ENCODE measurements around the gene LYST. TPM values are rescaled to one million over a fixed set of nuclear protein-coding genes. Genes with fewer than 3 reads are reported as not detected.
"Not testable (repeated sequence)": the region's sequence is repeated elsewhere in the genome, so short reads cannot be mapped to it uniquely, and the experiment has no call there.

LYST gene
- total RNA-seq, 2 experiments from 2014 or later, result 24.7 to 26.8 TPM

- H3K4me1 Mint-ChIP-seq, result peaks cover 13% of the 10 kb centered on the region
- H3K27me3 Mint-ChIP-seq, result peaks cover 12% of the 10 kb centered on the region
- ChIA-PET CTCF (interaction anchor here (1.2 kb wide), 1 partner anchor 81 kb away, joined by 3 read pairs; no protein-coding TSS in a partner anchor), POLR2A (no interaction called here)
- H3K9me3 Mint-ChIP-seq, result no peaks in the 10 kb centered on the region
- H3K27ac Mint-ChIP-seq, result no peak overlapping the region
- DNase-seq, result no peak
- no peak overlapping the region for H3K4me3 Mint-ChIP-seq
- no peaks in the 10 kb centered on the region for H3K36me3 Mint-ChIP-seq (ENCODE audit: low read depth)
Observed at GRCh38 chr1:235635938-235636662, 230.6 kb downstream of the LYST start.

- ChIA-PET POLR2A (no interaction called here), CTCF (interaction anchor here (1.4 kb wide), 1 partner anchor 47 kb away, joined by 3 read pairs; no protein-coding TSS in a partner anchor)
- DNase-seq, result no peak
- Mint-ChIP-seq H3K4me3 (no peak overlapping the region), H3K27ac (no peak overlapping the region), H3K4me1 (peaks cover 8% of the 10 kb centered on the region), H3K27me3 (peaks cover 16% of the 10 kb centered on the region), H3K9me3 (no peaks in the 10 kb centered on the region), H3K36me3 (ENCODE audit: low read depth) (no peaks in the 10 kb centered on the region)
Observed at GRCh38 chr1:235632506-235633401, 234.0 kb downstream of the LYST start.

GRCh38 chr1:235631816-235632215 lies 234.9 kb downstream of the LYST start:
- POLR2A ChIA-PET, result no interaction called here
- Mint-ChIP-seq H3K4me3 (no peak overlapping the region), H3K36me3 (ENCODE audit: low read depth) (no peaks in the 10 kb centered on the region), H3K4me1 (peaks cover 8% of the 10 kb centered on the region), H3K27me3 (peaks cover 18% of the 10 kb centered on the region), H3K9me3 (no peaks in the 10 kb centered on the region), H3K27ac (no peak overlapping the region)
- CTCF ChIA-PET, result interaction anchor here (1.4 kb wide), 1 partner anchor 48 kb away, joined by 3 read pairs; no protein-coding TSS in a partner anchor
- DNase-seq, result no peak

GRCh38 chr1:235628316-235629005 lies 238.2 kb downstream of the LYST start:
- H3K9me3 Mint-ChIP-seq, result no peaks in the 10 kb centered on the region
- DNase-seq, result no peak
- peaks cover 26% of the 10 kb centered on the region for H3K27me3 Mint-ChIP-seq
- ChIA-PET POLR2A (interaction anchor here (0.6 kb wide), 1 partner anchor 34 kb away, joined by 7 read pairs; no protein-coding TSS in a partner anchor), CTCF (interaction anchor here (0.8 to 1.0 kb wide), 2 partner anchors 9 to 1063 kb away, joined by 3 to 4 read pairs; no protein-coding TSS in a partner anchor)
- no peaks in the 10 kb centered on the region for H3K36me3 Mint-ChIP-seq (ENCODE audit: low read depth)
- H3K27ac Mint-ChIP-seq, result no peak overlapping the region
- no peak overlapping the region for H3K4me3 Mint-ChIP-seq
- H3K4me1 Mint-ChIP-seq, result peaks cover 25% of the 10 kb centered on the region

GRCh38 chr1:235625831-235626230 lies 240.9 kb downstream of the LYST start:
- Mint-ChIP-seq H3K4me3 (no peak overlapping the region), H3K27me3 (peaks cover 31% of the 10 kb centered on the region), H3K4me1 (peaks cover 22% of the 10 kb centered on the region), H3K27ac (no peak overlapping the region), H3K36me3 (ENCODE audit: low read depth) (no peaks in the 10 kb centered on the region), H3K9me3 (no peaks in the 10 kb centered on the region)
- no peak for DNase-seq
- ChIA-PET POLR2A (no interaction called here), CTCF (interaction anchor here (1.6 kb wide), 1 partner anchor 15 kb away, joined by 5 read pairs; no protein-coding TSS in a partner anchor)

- Mint-ChIP-seq H3K27ac (no peak overlapping the region), H3K4me3 (no peak overlapping the region), H3K27me3 (peaks cover 33% of the 10 kb centered on the region), H3K4me1 (peaks cover 22% of the 10 kb centered on the region), H3K9me3 (no peaks in the 10 kb centered on the region), H3K36me3 (ENCODE audit: low read depth) (no peaks in the 10 kb centered on the region)
- POLR2A ChIA-PET, result no interaction called here
- no peak for DNase-seq
- CTCF ChIA-PET, result interaction anchor here (1.6 kb wide), 1 partner anchor 15 kb away, joined by 5 read pairs; no protein-coding TSS in a partner anchor
Observed at GRCh38 chr1:235625340-235625739, 241.4 kb downstream of the LYST start.

GRCh38 chr1:235624721-235625333 lies 241.9 kb downstream of the LYST start:
- CTCF ChIA-PET, result interaction anchor here (0.6 to 1.6 kb wide), 2 partner anchors 16 to 49 kb away, joined by 4 to 5 read pairs; no protein-coding TSS in a partner anchor
- peaks cover 30% of the 10 kb centered on the region for H3K27me3 Mint-ChIP-seq
- DNase-seq, result no peak
- no peaks in the 10 kb centered on the region for H3K36me3 Mint-ChIP-seq (ENCODE audit: low read depth)
- H3K4me1 Mint-ChIP-seq, result peaks cover 22% of the 10 kb centered on the region
- POLR2A ChIA-PET, result no interaction called here
- H3K9me3 Mint-ChIP-seq, result no peaks in the 10 kb centered on the region
- no peak overlapping the region for H3K4me3 Mint-ChIP-seq
- H3K27ac Mint-ChIP-seq, result no peak overlapping the region

- no peaks in the 10 kb centered on the region for H3K36me3 Mint-ChIP-seq (ENCODE audit: low read depth)
- H3K27me3 Mint-ChIP-seq, result peaks cover 32% of the 10 kb centered on the region
- H3K27ac Mint-ChIP-seq, result no peak overlapping the region
- DNase-seq, result no peak
- no peaks in the 10 kb centered on the region for H3K9me3 Mint-ChIP-seq
- ChIA-PET POLR2A (no interaction called here), CTCF (interaction anchor here (0.6 kb wide), 1 partner anchor 7 kb away, joined by 4 read pairs; no protein-coding TSS in a partner anchor)
- H3K4me3 Mint-ChIP-seq, result no peak overlapping the region
- peaks cover 22% of the 10 kb centered on the region for H3K4me1 Mint-ChIP-seq
Observed at GRCh38 chr1:235622936-235623779, 243.5 kb downstream of the LYST start.

GRCh38 chr1:235619149-235619548 lies 247.6 kb downstream of the LYST start:
- H3K27me3 Mint-ChIP-seq, result peaks cover 18% of the 10 kb centered on the region
- CTCF ChIA-PET, result interaction anchor here (0.8 kb wide), 1 partner anchor 9 kb away, joined by 4 read pairs; no protein-coding TSS in a partner anchor
- H3K4me1 Mint-ChIP-seq; H3K4me3 Mint-ChIP-seq; H3K36me3 Mint-ChIP-seq (ENCODE audit: low read depth); H3K27ac Mint-ChIP-seq; POLR2A ChIA-PET; DNase-seq; H3K9me3 Mint-ChIP-seq: not testable (repeated sequence)

GRCh38 chr1:235617808-235618207 lies 248.9 kb downstream of the LYST start:
- CTCF ChIA-PET, result interaction anchor here (0.9 to 1.0 kb wide), 2 partner anchors 24 to 79 kb away, joined by 3 read pairs; no protein-coding TSS in a partner anchor
- no peak overlapping the region for H3K4me3 Mint-ChIP-seq

GRCh38 chr1:235617140-235617539 lies 249.6 kb downstream of the LYST start:
- ChIA-PET CTCF (interaction anchor here (1.0 kb wide), 1 partner anchor 80 kb away, joined by 3 read pairs; no protein-coding TSS in a partner anchor), POLR2A (no interaction called here)
- DNase-seq, result no peak
- Mint-ChIP-seq H3K27ac (no peak overlapping the region), H3K36me3 (ENCODE audit: low read depth) (no peaks in the 10 kb centered on the region), H3K9me3 (no peaks in the 10 kb centered on the region), H3K4me1 (no peaks in the 10 kb centered on the region), H3K4me3 (no peak overlapping the region), H3K27me3 (peaks cover 7% of the 10 kb centered on the region)

More at GRCh38 chr1:235617808-235618207, 248.9 kb downstream of the LYST start:
- DNase-seq, result no peak
- POLR2A ChIA-PET, result interaction anchor here (0.6 kb wide), 1 partner anchor 37 kb away, joined by 3 read pairs; no protein-coding TSS in a partner anchor
- no peaks in the 10 kb centered on the region for H3K4me1 Mint-ChIP-seq
- H3K27ac Mint-ChIP-seq, result no peak overlapping the region
- no peaks in the 10 kb centered on the region for H3K36me3 Mint-ChIP-seq (ENCODE audit: low read depth)
- H3K27me3 Mint-ChIP-seq, result peaks cover 9% of the 10 kb centered on the region
- no peaks in the 10 kb centered on the region for H3K9me3 Mint-ChIP-seq

Data from activated CD4-positive, alpha-beta T cell treated with anti-CD3 and anti-CD28 coated beads, Interleukin-2, amount 10 ng/mL, durations not matched to agents 7 days and 5 days (primary cell).